ENCODE measurements around the gene COL5A1.

Gene COL5A1

DNA sequence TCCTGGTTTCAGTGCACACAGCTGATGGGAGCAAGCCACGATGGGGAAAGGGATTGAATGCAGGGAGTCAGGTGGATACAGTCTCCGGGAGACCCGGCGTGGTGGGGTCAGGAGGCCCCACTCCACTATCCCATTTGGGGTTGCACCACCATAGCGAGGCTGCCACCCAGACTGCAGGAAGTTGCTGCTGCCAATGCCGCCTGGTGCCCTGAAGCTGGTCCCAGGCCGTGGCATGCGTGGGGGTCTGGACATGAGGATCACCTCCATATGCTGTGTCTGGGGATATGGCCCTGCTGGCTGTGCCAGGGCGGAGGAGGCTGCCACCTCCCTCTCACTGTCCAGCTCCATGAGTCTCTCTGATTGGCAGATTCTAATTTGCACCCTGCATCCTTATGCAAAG is 45.3 kb downstream of the COL5A1 start:
- no peaks in the 10 kb centered on the region for H3K9me3 ChIP-seq (ENCODE audit: low read depth, low read length)
- H3K36me3 ChIP-seq (ENCODE audit: insufficient read depth, low read length), result peaks cover 5% of the 10 kb centered on the region; the same call in 1 of the 2 replicates
- no peak overlapping the region for H3K9ac ChIP-seq (ENCODE audit: insufficient read length)
- no peak overlapping the region for H3K4me3 ChIP-seq
- H3K27ac ChIP-seq, result no peak overlapping the region
- TF ChIP-seq EZH2 (IDR thresholded peaks at IDR 0.05) (no peak), FOXP2 (optimal IDR thresholded peaks at IDR 0.05; ENCODE audit: control extremely low read depth, extremely low read length, insufficient read depth) (no peak), POLR2AphosphoS5 (IDR thresholded peaks at IDR 0.05; ENCODE audit: borderline replicate concordance, low read depth, low read length) (no peak)
- DNase-seq (ENCODE audit: low read depth, low spot score), result no peak

DNA sequence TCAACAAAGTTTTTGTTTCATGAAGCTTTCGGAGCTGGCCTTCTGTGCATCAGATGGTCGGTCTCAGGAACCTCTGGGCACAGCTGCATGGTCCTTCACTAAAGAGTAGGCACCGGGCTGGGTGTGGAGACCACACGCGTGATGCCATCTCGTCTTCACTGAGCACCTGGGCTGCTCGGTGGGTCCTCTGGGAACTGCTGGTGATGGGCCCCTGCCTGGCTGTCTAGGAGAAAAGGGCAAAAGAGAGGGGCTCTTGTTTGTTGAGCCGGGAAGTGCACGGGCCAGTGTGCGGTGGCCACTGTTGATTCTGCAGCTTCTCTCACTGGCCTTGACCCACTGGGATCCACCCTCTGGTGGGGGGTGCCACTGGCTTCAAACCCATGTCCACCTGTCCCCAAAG is 46.0 kb downstream of the COL5A1 start:
- Histone ChIP-seq H3K4me3 (no peak overlapping the region), H3K9me3 (ENCODE audit: low read depth, low read length) (no peaks in the 10 kb centered on the region), H3K9ac (ENCODE audit: insufficient read length) (no peak overlapping the region), H3K36me3 (ENCODE audit: insufficient read depth, low read length) (peaks cover 11% of the 10 kb centered on the region; the same call in 1 of the 2 replicates), H3K27ac (no peak overlapping the region)
- no peak for TF ChIP-seq FOXP2 (optimal IDR thresholded peaks at IDR 0.05; ENCODE audit: control extremely low read depth, extremely low read length, insufficient read depth)
- TF ChIP-seq EZH2 (IDR thresholded peaks at IDR 0.05), result no peak
- no peak for TF ChIP-seq POLR2AphosphoS5 (IDR thresholded peaks at IDR 0.05; ENCODE audit: borderline replicate concordance, low read depth, low read length)
- no peak for DNase-seq (ENCODE audit: low read depth, low spot score)

DNA sequence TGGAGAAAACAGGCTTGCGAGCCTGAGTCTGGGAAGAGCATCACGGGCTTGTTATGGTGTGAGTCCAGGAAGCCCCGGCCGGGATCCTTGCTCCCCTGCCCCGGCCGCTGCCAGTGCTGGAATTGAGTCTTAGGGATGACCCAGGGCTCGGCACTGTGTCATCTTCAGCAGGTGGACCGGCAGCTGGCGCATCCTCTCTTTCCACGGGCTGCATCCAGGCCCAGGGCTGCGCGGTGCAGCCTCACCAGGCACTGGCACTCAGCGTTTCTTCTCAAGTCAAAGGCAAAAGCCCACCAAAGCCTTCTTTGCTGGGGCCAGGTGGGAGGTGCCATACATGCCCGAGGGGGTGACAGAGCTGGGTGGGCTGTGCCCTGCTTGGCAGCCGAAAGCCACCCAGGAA is 46.6 kb downstream of the COL5A1 start:
- DNase-seq (ENCODE audit: low read depth, low spot score), result no peak
- Histone ChIP-seq H3K36me3 (ENCODE audit: insufficient read depth, low read length) (peaks cover 11% of the 10 kb centered on the region; the same call in 1 of the 2 replicates), H3K27ac (no peak overlapping the region), H3K9me3 (ENCODE audit: low read depth, low read length) (no peaks in the 10 kb centered on the region), H3K4me3 (no peak overlapping the region), H3K9ac (ENCODE audit: insufficient read length) (no peak overlapping the region)
- TF ChIP-seq POLR2AphosphoS5 (IDR thresholded peaks at IDR 0.05; ENCODE audit: borderline replicate concordance, low read depth, low read length), result no peak
- no peak for TF ChIP-seq EZH2 (IDR thresholded peaks at IDR 0.05)
- no peak for TF ChIP-seq FOXP2 (optimal IDR thresholded peaks at IDR 0.05; ENCODE audit: control extremely low read depth, extremely low read length, insufficient read depth)

DNA sequence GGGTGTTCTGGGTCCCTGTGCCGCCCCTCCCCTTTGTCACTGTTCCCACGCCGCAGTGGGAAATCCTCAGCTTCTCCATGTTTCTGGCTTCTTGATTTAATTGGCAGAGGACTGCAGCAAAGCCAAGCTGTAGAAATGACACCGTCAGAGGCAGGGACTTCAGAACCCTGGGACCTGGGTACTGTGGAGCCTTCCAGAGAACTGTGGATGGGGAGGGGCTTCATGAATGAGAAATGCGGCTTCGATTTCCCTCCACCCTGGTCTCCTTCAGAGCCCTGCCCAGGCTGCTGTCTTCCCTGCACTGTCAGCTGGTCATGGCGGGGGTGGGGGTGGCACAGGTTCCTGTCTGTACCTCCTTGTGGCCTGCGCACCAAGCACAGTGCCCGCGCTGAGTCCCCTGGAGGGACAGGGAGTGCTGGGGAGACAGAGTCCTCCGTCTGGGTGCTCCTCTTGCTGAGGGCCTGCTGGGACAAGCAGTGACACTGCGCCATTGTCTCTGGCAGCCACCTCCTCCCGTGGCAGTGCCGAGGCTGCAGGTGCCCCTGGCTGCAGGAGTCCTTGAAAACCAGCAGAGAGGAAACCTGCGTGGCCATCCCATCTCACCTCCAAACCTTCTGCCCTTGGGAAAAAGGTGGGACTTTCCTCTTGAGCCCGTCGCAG is 47.2 kb downstream of the COL5A1 start:
- Histone ChIP-seq H3K27ac (no peak overlapping the region), H3K9ac (ENCODE audit: insufficient read length) (no peak overlapping the region), H3K9me3 (ENCODE audit: low read depth, low read length) (no peaks in the 10 kb centered on the region), H3K4me3 (no peak overlapping the region), H3K36me3 (ENCODE audit: insufficient read depth, low read length) (peaks cover 11% of the 10 kb centered on the region; the same call in 1 of the 2 replicates)
- TF ChIP-seq EZH2 (IDR thresholded peaks at IDR 0.05) (no peak), FOXP2 (optimal IDR thresholded peaks at IDR 0.05; ENCODE audit: control extremely low read depth, extremely low read length, insufficient read depth) (no peak), POLR2AphosphoS5 (IDR thresholded peaks at IDR 0.05; ENCODE audit: borderline replicate concordance, low read depth, low read length) (no peak)
- no peak for DNase-seq (ENCODE audit: low read depth, low spot score)

DNA sequence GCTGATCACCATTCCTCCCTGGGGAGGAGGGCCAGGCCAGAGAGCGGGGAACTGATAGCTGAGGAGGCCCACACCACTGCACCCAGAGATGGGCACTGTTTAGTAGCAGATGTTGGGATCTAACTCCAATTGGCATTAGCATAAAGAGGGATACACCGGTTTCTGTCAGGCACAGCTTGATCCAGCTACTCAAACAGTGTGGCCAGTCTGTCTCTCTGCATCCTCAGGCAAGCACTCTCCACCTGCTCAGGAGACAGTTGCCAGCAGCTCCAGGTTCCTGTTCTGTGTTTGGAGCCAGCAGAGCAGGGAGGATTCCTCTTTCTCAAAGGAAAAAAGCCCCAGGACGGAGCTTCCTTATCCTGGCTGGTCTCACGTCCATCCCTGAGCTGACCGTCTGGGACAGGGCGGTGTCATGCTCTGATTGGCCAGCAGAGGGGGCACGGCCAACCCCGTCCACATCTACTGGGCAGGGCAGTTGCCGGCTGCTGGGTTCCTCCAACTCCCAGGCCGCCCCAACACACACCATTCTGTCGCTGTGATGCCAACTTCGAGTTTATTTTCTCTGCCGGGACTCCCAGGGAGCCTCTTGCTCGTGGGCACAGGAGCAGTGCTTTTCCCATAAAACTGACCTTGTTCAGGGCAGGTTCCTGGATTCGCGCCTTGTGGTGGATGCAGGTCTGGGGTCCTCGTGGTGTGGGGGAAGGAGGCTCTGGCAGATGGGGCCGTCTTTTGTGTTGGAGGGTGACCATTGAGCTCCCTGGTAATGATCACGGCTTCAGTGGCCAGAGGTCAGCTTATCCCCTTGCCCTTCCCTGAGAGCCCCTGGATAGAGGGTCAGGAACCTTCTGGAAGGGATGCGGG is 47.9 kb downstream of the COL5A1 start:
- Histone ChIP-seq H3K9ac (ENCODE audit: insufficient read length) (no peak overlapping the region), H3K27ac (no peak overlapping the region), H3K9me3 (ENCODE audit: low read depth, low read length) (no peaks in the 10 kb centered on the region), H3K4me3 (no peak overlapping the region), H3K36me3 (ENCODE audit: insufficient read depth, low read length) (peaks cover 11% of the 10 kb centered on the region; the same call in 1 of the 2 replicates)
- TF ChIP-seq EZH2 (IDR thresholded peaks at IDR 0.05), result no peak
- TF ChIP-seq POLR2AphosphoS5 (IDR thresholded peaks at IDR 0.05; ENCODE audit: borderline replicate concordance, low read depth, low read length), result no peak
- no peak for TF ChIP-seq FOXP2 (optimal IDR thresholded peaks at IDR 0.05; ENCODE audit: control extremely low read depth, extremely low read length, insufficient read depth)
- DNase-seq (ENCODE audit: low read depth, low spot score), result no peak

- H3K9ac ChIP-seq (ENCODE audit: insufficient read length), result no peak overlapping the region
- no peak overlapping the region for H3K27ac ChIP-seq
- no peaks in the 10 kb centered on the region for H3K9me3 ChIP-seq (ENCODE audit: low read depth, low read length)
- TF ChIP-seq POLR2AphosphoS5 (IDR thresholded peaks at IDR 0.05; ENCODE audit: borderline replicate concordance, low read depth, low read length) (no peak), EZH2 (IDR thresholded peaks at IDR 0.05) (no peak), FOXP2 (optimal IDR thresholded peaks at IDR 0.05; ENCODE audit: control extremely low read depth, extremely low read length, insufficient read depth) (no peak)
- H3K4me3 ChIP-seq, result no peak overlapping the region
- peaks cover 11% of the 10 kb centered on the region; the same call in 1 of the 2 replicates for H3K36me3 ChIP-seq (ENCODE audit: insufficient read depth, low read length)
- DNase-seq (ENCODE audit: low read depth, low spot score), result no peak
Measured at GRCh38 chr9:134690301-134690751, 48.7 kb downstream of the COL5A1 start.

DNA sequence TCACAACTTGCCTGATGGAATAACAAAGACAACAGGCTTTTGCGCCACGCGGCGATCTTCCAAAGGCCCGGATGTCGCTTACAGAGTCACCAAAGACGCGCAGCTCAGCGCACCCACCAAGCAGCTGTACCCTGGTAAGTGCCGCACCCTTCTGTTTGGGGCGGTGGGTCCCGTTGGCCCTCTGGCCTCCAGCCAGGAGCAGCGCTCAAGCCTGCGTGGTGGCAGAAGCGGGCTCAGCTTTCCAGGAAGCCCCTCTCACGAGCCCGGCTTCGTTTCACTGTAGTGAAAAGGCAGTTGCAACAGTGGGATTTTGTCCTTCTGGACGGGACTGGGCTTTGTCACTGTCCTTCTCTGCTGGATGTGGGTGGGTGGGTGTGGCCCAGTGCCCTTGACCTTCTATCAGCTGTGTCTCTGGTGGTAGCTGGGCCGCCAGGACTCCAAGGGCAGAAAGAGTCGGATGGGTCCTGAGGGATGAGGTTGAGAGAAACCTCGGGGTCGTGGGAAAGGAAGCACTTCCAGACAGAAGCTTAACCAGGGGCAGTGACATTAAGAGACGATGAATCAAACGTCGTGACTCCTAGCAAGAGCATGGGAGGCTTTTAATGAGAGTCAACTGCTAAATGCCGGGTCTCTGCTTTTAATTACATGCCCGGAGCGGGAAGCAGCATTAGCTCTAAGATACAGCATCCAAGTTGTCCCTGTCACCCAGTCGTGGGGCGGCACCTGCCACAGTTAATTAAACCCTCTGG is 49.5 kb downstream of the COL5A1 start:
- TF ChIP-seq FOXP2 (optimal IDR thresholded peaks at IDR 0.05; ENCODE audit: control extremely low read depth, extremely low read length, insufficient read depth) (no peak), POLR2AphosphoS5 (IDR thresholded peaks at IDR 0.05; ENCODE audit: borderline replicate concordance, low read depth, low read length) (no peak), EZH2 (IDR thresholded peaks at IDR 0.05) (no peak)
- Histone ChIP-seq H3K4me3 (no peak overlapping the region), H3K27ac (no peak overlapping the region), H3K36me3 (ENCODE audit: insufficient read depth, low read length) (peaks cover 11% of the 10 kb centered on the region; the same call in 1 of the 2 replicates), H3K9ac (ENCODE audit: insufficient read length) (no peak overlapping the region), H3K9me3 (ENCODE audit: low read depth, low read length) (no peaks in the 10 kb centered on the region)
- DNase-seq (ENCODE audit: low read depth, low spot score), result no peak

Data from SK-N-MC (cell line).